Transverse colon (tissue), 4 donors: Measurements from ENCODE around the gene ZNF112. TPM values are rescaled to one million over a fixed set of nuclear protein-coding genes. Genes with fewer than 3 reads are reported as not detected.
"Not testable (repeated sequence)": the region's sequence is repeated elsewhere in the genome, so short reads cannot be mapped to it uniquely, and the experiment has no call there.

Source experiments
- DNase-seq: peaks from one replicate; pipeline ENCODE4 v3.0.0-alpha.2; 2019
- H3K27ac ChIP-seq, 4 donors: fragments of 200-600 bp; sonication (generic); 2 replicates each; pipeline ENCODE4 v1.5.1; 2016 to 2018; ENCODE audit warnings: inconsistent platforms in 4 of 4
- H3K27me3 ChIP-seq: fragments of 200-600 bp; sonication (generic); 2 replicates; pipeline ENCODE4 v1.5.1; 2017; ENCODE audit warnings: inconsistent platforms
- H3K36me3 ChIP-seq, 4 donors: fragments of 200-600 bp; sonication (generic); 2 replicates each; pipeline ENCODE4 v1.5.1; 2017 to 2019; ENCODE audit warnings: inconsistent platforms in 4 of 4
- H3K4me1 ChIP-seq, 4 donors: fragments of 200-600 bp; sonication (generic); 2 replicates each; pipeline ENCODE4 v1.5.1; 2017 to 2020; ENCODE audit warnings: inconsistent platforms in 4 of 4
- H3K4me3 ChIP-seq, 4 donors: fragments of 200-600 bp; sonication (generic); 1 replicate in 1 of 4; 2 replicates in 3 of 4; pipeline versions ENCODE4 v1.5.1 to v1.6.1; 2017 to 2019; ENCODE audit warnings: inconsistent platforms in 4 of 4
- H3K9me3 ChIP-seq, 2 donors: fragments of 200-600 bp; sonication (generic); 2 replicates each; pipeline ENCODE4 v1.5.1; 2017 to 2019; ENCODE audit warnings: inconsistent platforms in 2 of 2
- EP300 ChIP-seq: sonication (generic); formaldehyde crosslinking; IDR thresholded peaks from one replicate; pipeline ENCODE4 v1.6.1; 2017; ENCODE audit warnings: antibody characterized with exemption, low read depth
- POLR2A ChIP-seq: fragments of 450-650 bp; IDR thresholded peaks from one replicate; pipeline ENCODE4 v1.6.1; 2016; ENCODE audit warnings: antibody characterized with exemption, mild to moderate bottlenecking, moderate library complexity
- POLR2AphosphoS5 ChIP-seq, 3 donors: sonication (generic); formaldehyde crosslinking; IDR thresholded peaks; one replicate each; pipeline ENCODE4 v1.6.1; 2016; ENCODE audit warnings: antibody characterized with exemption in 3 of 3
- WGBS, 2 donors: methylation state at CpG; one replicate each; pipeline ENCODE4 v1.1.5; 2018; ENCODE audit warnings: low coverage in 1 of 2; 5-methylcytosine and 5-hydroxymethylcytosine counted together
- in situ Hi-C, 4 donors: fragments of 200-750 bp; cut with MboI; loops; one replicate each; pipeline versions ENCODE4 v1.15.0 to v1.15.1; 2017; ENCODE audit warnings: low sequenced_read_pairs in 3 of 4, low pct_ligation_motif_present in 1 of 4, low pct_unique_long_range_greater_than_20kb in 1 of 4
- intact Hi-C: fragments of 100-400 bp; cut with DNase I; formaldehyde crosslinking; loops from one replicate; pipeline ENCODE4 v1.15.1; 2023; ENCODE audit warnings: low total_unique reads
- total RNA-seq, 4 donors: library from RNA; depleted of rRNA; stranded (reverse); fragments of >200 nt; gene quantifications; one replicate each; pipeline ENCODE4 v1.1.0, GENCODE V29; 2016
- TF ChIP-seq, protein P1 (sequence below), 5 experiments: fragments of 200-600 bp in 3 of 5; fragments of 450-650 bp in 2 of 5; sonication (generic) in 3 of 5; IDR thresholded peaks; 1 replicate in 2 of 5; 2 replicates in 3 of 5; pipeline ENCODE4 v1.5.1; 2016 to 2017; ENCODE audit warnings: antibody characterized with exemption in 5 of 5, inconsistent platforms in 3 of 5, mild to moderate bottlenecking in 2 of 5, moderate library complexity in 1 of 5

The ZNF112 gene
- total RNA-seq, 4 donors from 2014 or later: 0.37 to 5.9 (median 3.2) TPM

DNA sequence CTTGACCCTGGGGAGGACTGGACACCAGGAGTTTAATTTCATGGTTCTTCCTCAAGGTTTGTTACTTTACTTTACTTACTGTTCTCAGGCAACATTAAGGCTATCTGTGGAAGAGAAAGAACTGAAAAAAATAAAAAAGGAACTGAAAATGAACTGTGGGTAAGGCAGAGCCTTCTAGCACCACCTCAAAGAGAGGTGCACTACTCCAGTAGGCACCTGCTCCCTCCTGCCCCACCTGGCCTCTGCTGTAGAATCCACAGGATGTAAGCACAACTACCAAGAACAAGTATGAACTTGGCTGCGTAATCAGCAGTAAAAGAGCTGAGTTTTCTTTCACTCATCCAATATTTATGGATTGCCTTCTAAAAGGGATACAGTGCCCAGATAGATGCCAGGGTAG is 12.2 kb downstream of the ZNF112 start:
- Histone ChIP-seq H3K27ac (no peak overlapping the region), H3K9me3 (peaks cover 29 to 39% of the 10 kb centered on the region in 2 donors), H3K4me1 (no peaks in the 10 kb centered on the region), H3K36me3 (peaks cover 0 to 40% (median 9%) of the 10 kb centered on the region in 4 donors), H3K4me3 (no peak overlapping the region), H3K27me3 (no peaks in the 10 kb centered on the region)
- TF ChIP-seq EP300 (no peak), POLR2A (no peak), POLR2AphosphoS5 (IDR thresholded peaks at IDR 0.05) (no peak)
- TF ChIP-seq, protein P1, sequence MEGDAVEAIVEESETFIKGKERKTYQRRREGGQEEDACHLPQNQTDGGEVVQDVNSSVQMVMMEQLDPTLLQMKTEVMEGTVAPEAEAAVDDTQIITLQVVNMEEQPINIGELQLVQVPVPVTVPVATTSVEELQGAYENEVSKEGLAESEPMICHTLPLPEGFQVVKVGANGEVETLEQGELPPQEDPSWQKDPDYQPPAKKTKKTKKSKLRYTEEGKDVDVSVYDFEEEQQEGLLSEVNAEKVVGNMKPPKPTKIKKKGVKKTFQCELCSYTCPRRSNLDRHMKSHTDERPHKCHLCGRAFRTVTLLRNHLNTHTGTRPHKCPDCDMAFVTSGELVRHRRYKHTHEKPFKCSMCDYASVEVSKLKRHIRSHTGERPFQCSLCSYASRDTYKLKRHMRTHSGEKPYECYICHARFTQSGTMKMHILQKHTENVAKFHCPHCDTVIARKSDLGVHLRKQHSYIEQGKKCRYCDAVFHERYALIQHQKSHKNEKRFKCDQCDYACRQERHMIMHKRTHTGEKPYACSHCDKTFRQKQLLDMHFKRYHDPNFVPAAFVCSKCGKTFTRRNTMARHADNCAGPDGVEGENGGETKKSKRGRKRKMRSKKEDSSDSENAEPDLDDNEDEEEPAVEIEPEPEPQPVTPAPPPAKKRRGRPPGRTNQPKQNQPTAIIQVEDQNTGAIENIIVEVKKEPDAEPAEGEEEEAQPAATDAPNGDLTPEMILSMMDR (IDR thresholded peaks at IDR 0.05): no peak
- 45 to 100% methylated on average over 1 of the region's 1 CpG for WGBS, 2 donors
- in situ Hi-C loops (no loop called here), intact Hi-C loops (no loop called here)
- DNase-seq: no peak

DNA sequence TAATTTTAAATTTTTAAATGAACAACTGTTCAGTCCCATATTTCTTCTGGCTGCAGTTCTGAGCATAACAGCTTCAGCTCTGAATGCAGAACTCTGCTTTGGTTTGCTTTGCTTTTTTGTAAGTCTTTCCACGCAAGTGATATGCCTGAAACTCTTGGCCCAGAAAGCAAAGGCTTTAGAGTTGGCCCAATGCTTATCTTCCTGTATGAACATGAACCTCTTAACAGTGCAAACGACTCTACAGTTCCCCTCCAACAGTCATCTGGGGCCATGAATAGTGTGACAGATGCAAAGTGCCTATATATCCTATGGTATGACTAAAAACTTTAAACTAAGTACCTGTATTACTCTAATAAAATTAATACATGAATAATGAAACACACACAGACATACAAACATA is 14.7 kb downstream of the ZNF112 start:
- intact Hi-C loops (no loop called here), in situ Hi-C loops (no loop called here)
- no peak for DNase-seq
- no peaks in the 10 kb centered on the region for H3K4me1 ChIP-seq
- no peak overlapping the region for H3K27ac ChIP-seq
- H3K9me3 ChIP-seq: peaks cover 14 to 23% of the 10 kb centered on the region in 2 donors
- H3K36me3 ChIP-seq: peaks cover 0 to 52% (median 13%) of the 10 kb centered on the region in 4 donors
- no peak overlapping the region for H3K4me3 ChIP-seq
- no peaks in the 10 kb centered on the region for H3K27me3 ChIP-seq
- no peak for TF ChIP-seq EP300
- 79 to 100% methylated on average over 1 to 2 of the region's 2 CpGs for WGBS, 2 donors

DNA sequence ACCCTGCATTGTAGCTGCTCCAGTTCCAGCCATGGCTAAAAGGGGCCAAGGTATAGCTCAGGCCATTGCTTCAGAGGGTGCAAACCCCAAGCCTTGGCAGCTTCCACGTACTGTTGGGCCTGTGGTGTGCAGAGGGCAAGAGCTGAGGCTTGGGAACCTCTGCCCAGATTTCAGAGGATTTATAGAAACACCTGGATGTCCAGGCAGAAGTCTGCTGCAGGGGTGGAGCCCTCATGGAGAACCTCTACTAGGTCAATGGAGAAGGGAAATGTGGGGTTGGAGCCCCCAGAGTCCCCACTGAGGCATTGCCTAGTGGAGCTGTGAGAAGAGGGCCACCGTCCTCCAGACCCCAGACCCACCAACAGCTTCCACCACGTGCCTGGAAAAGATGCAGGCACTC is 21.8 kb downstream of the ZNF112 start:
- DNase-seq, intact Hi-C loops: not testable (repeated sequence)
- WGBS, 2 donors: 41% methylated on average over 3 of the region's 3 CpGs; no CpG with 5 or more reads in 1 of the 2 donors

DNA sequence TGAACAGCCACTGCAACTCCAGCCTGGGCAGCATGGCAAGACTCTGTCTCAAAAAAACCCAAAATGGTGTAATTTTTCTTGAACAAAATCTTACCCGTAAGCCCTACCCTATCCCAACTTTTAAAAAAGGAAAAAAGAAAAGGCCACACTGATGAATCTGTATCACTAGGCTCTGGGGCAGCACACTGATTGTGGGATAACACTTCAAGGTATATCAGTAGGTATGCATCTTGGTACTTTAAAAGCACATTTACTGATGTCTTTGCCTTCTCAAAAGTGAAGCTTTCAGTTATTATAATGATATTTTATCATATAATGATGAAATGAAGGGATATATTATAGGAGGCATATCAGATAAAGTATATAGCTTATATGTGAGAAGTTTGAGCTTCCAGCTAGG is 24.3 kb downstream of the ZNF112 start:
- H3K27ac ChIP-seq: no peak overlapping the region

More for the DNA sequence above, 21.8 kb downstream of the ZNF112 start:
- H3K27me3 ChIP-seq, H3K27ac ChIP-seq, H3K4me3 ChIP-seq, in situ Hi-C loops, H3K4me1 ChIP-seq: not testable (repeated sequence)
- H3K9me3 ChIP-seq: peaks cover 44 to 58% of the 10 kb centered on the region in 2 donors
- H3K36me3 ChIP-seq: peaks cover 0 to 89% (median 44%) of the 10 kb centered on the region in 4 donors

DNA sequence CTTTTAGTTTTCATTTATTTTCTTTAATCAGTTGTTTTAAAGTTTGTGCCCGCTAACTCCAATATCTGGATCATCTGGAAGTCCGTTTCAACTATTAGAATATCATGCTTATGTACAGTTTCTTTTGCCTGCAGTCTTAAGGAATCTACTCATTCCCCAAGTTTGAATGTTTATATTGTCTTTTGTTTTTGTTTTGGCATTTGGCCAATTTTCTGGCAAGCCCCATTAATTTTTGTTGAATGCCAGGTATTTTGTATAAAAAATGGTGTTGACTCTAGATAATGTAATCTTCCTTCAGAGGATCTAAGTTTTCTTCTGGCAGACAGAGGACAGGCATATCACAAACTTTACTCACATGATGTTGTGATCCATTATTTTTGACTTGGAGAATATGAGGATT is 40.6 kb downstream of the ZNF112 start:
- intact Hi-C loops (no loop called here), in situ Hi-C loops (no loop called here)
- no peak for DNase-seq
- Histone ChIP-seq H3K27ac (no peak overlapping the region), H3K27me3 (no peaks in the 10 kb centered on the region), H3K4me1 (no peaks in the 10 kb centered on the region), H3K36me3 (no peaks in the 10 kb centered on the region), H3K4me3 (no peak overlapping the region), H3K9me3 (peaks cover 41 to 44% of the 10 kb centered on the region in 2 donors)
- TF ChIP-seq POLR2AphosphoS5 (IDR thresholded peaks at IDR 0.05): no peak
- no peak for TF ChIP-seq EP300
- TF ChIP-seq, protein P1 (IDR thresholded peaks at IDR 0.05): no peak
- no peak for TF ChIP-seq POLR2A
- 73 to 84% methylated on average over 2 of the region's 2 CpGs for WGBS, 2 donors

More for the DNA sequence above, 24.3 kb downstream of the ZNF112 start:
- intact Hi-C loops (no loop called here), in situ Hi-C loops (no loop called here)
- H3K9me3 ChIP-seq: peaks cover 59 to 67% of the 10 kb centered on the region in 2 donors
- peaks cover 0 to 95% (median 48%) of the 10 kb centered on the region in 4 donors for H3K36me3 ChIP-seq
- TF ChIP-seq POLR2A: no peak
- TF ChIP-seq, protein P1 (IDR thresholded peaks at IDR 0.05): no peak
- no peak for TF ChIP-seq POLR2AphosphoS5 (IDR thresholded peaks at IDR 0.05)
- H3K4me3 ChIP-seq: no peak overlapping the region
- DNase-seq: no peak
- H3K4me1 ChIP-seq: no peaks in the 10 kb centered on the region
- WGBS, 2 donors: 95 to 100% methylated on average over 1 of the region's 1 CpG
- H3K27me3 ChIP-seq: no peaks in the 10 kb centered on the region
